HEK293T (cell line): ENCODE data around the gene ALK.

Source experiments
- BHLHE40 ChIP-seq: fragments of 450-650 bp; IDR thresholded peaks from 2 replicates; pipeline ENCODE4 v1.6.1; 2016; ENCODE audit warnings: mild to moderate bottlenecking, moderate library complexity, borderline replicate concordance
- FOXK2 ChIP-seq: fragments of 450-650 bp; IDR thresholded peaks from 2 replicates; pipeline ENCODE4 v1.6.1; 2016; ENCODE audit warnings: mild to moderate bottlenecking
- FOXM1 ChIP-seq: fragments of 450-650 bp; IDR thresholded peaks from 2 replicates; pipeline ENCODE4 v1.6.1; 2017; ENCODE audit warnings: mild to moderate bottlenecking, borderline replicate concordance
- LEF1 ChIP-seq: fragments of 450-650 bp; IDR thresholded peaks from 2 replicates; pipeline ENCODE4 v1.6.1; 2017; ENCODE audit warnings: mild to moderate bottlenecking, borderline replicate concordance
- PKNOX1 ChIP-seq: fragments of 450-650 bp; IDR thresholded peaks from 2 replicates; pipeline ENCODE4 v1.6.1; 2016
- SP1 ChIP-seq: fragments of 450-650 bp; IDR thresholded peaks from 2 replicates; pipeline ENCODE4 v1.6.1; 2017
- SUZ12 ChIP-seq: fragments of 450-650 bp; IDR thresholded peaks from 2 replicates; pipeline ENCODE4 v1.6.1; 2016; ENCODE audit warnings: mild to moderate bottlenecking
- TARDBP ChIP-seq: fragments of 450-650 bp; IDR thresholded peaks from 2 replicates; pipeline ENCODE4 v1.6.1; 2016

GRCh38 chr2:29336341-29337241, 584.8 kb downstream of the ALK start:
- TF ChIP-seq FOXM1 (no peak), SP1 (no peak), FOXK2 (no peak), SUZ12 (no peak), TARDBP (no peak), BHLHE40 (no peak), LEF1 (no peak), PKNOX1 (no peak; the same call in 1 of the 2 replicates)
